ENCODE measurements around the gene NRP2.

Gene NRP2

DNA sequence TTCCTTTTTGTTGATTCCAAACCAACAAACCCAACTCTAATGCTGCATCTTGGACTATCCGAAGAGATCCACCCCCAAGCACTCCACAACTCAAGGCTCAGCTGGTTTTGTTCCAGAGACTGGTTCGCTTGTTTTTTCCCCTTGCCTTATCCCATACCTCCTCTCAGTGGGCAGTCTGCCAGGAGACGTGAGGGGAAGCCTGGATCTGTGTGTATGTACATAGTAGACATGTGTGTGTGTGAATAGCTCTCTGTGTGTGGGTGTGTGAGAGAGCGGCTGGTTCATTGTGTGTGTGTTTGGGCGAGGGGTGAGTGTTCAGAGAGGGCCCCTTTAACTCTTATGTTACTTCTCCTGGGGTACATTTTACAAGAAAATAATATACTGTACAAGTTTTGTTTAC lies 94.4 kb downstream of the NRP2 start:
- Histone ChIP-seq H3K27ac (ENCODE audit: low read depth, low read length) (no peak overlapping the region), H3K27me3 (ENCODE audit: insufficient read depth, low read length) (peaks cover 20% of the 10 kb centered on the region), H3K36me3 (ENCODE audit: insufficient read depth, low read length) (no peaks in the 10 kb centered on the region), H2AFZ (ENCODE audit: low read length, unreplicated experiment) (no peak overlapping the region), H3K79me2 (ENCODE audit: control insufficient read depth, insufficient read depth, low read length, unreplicated experiment) (no peaks in the 10 kb centered on the region), H3K4me1 (ENCODE audit: control insufficient read depth, insufficient read depth, low read length, unreplicated experiment) (no peaks in the 10 kb centered on the region), H3K4me3 (ENCODE audit: low read depth, low read length) (no peak overlapping the region)

DNA sequence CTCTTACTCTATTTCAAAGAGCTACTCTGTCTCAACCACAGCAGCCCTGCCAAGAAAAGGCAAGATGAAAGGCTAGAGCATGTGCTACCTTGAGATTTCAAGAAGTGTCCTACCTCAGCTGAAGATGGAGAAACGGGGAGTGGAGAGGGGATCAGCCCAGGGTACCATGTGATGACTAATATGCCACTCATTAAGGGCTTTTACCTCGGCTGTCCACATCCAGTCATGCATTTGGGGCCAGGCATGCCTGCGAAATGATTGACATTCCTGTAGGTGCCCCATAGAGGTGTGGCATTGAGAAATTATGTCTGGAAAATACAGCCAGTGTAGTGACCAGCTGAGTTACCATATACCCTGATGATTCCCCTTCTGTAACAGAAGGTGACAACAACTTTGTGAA lies 96.1 kb downstream of the NRP2 start:
- H3K36me3 ChIP-seq (ENCODE audit: insufficient read depth, low read length) = no peaks in the 10 kb centered on the region
- H3K27ac ChIP-seq (ENCODE audit: low read depth, low read length) = no peak overlapping the region
- H3K4me3 ChIP-seq (ENCODE audit: low read depth, low read length) = no peak overlapping the region
- H3K27me3 ChIP-seq (ENCODE audit: insufficient read depth, low read length) = peaks cover 14% of the 10 kb centered on the region
- no peak overlapping the region for H2AFZ ChIP-seq (ENCODE audit: low read length, unreplicated experiment)
- no peaks in the 10 kb centered on the region for H3K79me2 ChIP-seq (ENCODE audit: control insufficient read depth, insufficient read depth, low read length, unreplicated experiment)
- no peaks in the 10 kb centered on the region for H3K4me1 ChIP-seq (ENCODE audit: control insufficient read depth, insufficient read depth, low read length, unreplicated experiment)

DNA sequence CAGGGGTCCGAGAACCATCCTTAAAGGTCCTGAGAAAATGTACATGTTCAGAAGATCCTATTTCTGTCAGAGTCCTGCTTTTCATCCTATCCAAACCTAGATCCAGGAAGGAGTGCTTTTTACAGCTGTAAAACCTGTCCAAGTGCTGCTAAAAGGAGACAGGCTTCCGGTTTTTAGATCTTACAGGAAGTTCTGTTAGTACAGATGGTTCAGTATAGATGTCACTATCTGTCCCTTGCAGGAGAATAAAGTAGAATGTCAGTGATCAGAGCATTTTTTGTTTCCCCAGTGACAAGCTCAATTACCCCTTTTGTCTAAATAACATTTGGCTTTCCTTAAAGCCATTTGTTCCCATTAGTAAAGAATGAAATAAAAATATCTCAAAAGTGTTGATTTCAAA lies 98.3 kb downstream of the NRP2 start:
- no peaks in the 10 kb centered on the region for H3K79me2 ChIP-seq (ENCODE audit: control insufficient read depth, insufficient read depth, low read length, unreplicated experiment)
- H3K27me3 ChIP-seq (ENCODE audit: insufficient read depth, low read length) = peaks cover 16% of the 10 kb centered on the region
- no peak overlapping the region for H2AFZ ChIP-seq (ENCODE audit: low read length, unreplicated experiment)
- H3K27ac ChIP-seq (ENCODE audit: low read depth, low read length) = no peak overlapping the region
- no peaks in the 10 kb centered on the region for H3K36me3 ChIP-seq (ENCODE audit: insufficient read depth, low read length)
- H3K4me3 ChIP-seq (ENCODE audit: low read depth, low read length) = no peak overlapping the region
- no peaks in the 10 kb centered on the region for H3K4me1 ChIP-seq (ENCODE audit: control insufficient read depth, insufficient read depth, low read length, unreplicated experiment)

DNA sequence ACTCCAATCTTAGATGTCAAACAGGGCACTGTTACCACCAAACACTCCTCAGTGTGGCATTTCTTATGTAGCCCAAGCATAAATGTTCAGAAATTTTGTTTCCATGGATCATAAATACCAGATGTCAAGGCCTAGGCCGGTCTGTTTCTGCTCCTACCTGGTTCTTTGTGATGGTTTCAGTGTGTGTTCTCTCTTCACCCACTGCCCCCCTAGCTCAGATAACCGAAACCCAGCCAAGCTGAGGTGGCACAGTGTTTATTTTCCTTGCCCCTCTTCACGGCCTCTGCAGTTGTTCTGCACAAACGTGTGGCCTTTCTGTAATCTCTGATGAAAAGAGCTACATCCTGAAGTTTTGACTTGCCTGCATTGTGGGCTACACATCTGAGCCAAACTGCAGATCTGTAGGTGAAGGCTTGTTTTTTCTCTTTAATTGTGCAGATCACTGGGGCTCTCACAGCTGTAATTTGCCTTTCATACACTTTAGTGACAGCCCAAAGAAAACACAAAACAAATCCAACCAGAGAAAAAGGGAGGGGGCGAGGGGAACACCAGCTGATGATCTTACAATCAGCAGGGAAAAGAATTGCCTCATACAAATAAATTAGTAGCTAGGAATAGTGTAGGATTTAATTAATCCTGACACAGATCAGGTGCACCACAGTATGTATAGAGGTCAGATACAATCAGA lies 99.1 kb downstream of the NRP2 start:
- Histone ChIP-seq H3K36me3 (ENCODE audit: insufficient read depth, low read length) (no peaks in the 10 kb centered on the region), H3K27me3 (ENCODE audit: insufficient read depth, low read length) (peaks cover 24% of the 10 kb centered on the region), H2AFZ (ENCODE audit: low read length, unreplicated experiment) (no peak overlapping the region), H3K79me2 (ENCODE audit: control insufficient read depth, insufficient read depth, low read length, unreplicated experiment) (no peaks in the 10 kb centered on the region), H3K4me1 (ENCODE audit: control insufficient read depth, insufficient read depth, low read length, unreplicated experiment) (no peaks in the 10 kb centered on the region), H3K4me3 (ENCODE audit: low read depth, low read length) (no peak overlapping the region), H3K27ac (ENCODE audit: low read depth, low read length) (no peak overlapping the region)

DNA sequence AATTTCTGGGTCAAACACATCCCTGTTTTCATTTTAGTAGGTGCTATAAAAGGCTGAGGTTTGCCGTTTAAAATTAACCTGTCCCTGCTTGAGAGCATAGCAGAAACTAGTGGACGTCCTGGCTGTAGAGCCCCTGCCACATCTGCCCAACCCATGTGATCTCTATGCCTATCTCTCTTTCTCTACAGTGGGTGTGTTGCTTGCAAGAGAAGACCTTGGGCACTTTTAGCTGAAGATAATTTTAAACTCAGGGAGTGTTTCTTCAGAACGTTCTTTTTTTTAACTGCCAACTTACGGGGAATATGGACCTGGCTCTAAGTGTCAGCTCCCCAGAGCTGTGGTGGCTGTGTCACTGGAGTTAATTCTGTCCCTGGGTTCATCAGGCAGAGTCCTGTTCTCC lies 100.6 kb downstream of the NRP2 start:
- Histone ChIP-seq H3K4me3 (ENCODE audit: low read depth, low read length) (no peak overlapping the region), H3K79me2 (ENCODE audit: control insufficient read depth, insufficient read depth, low read length, unreplicated experiment) (no peaks in the 10 kb centered on the region), H2AFZ (ENCODE audit: low read length, unreplicated experiment) (no peak overlapping the region), H3K27me3 (ENCODE audit: insufficient read depth, low read length) (peaks cover 39% of the 10 kb centered on the region), H3K27ac (ENCODE audit: low read depth, low read length) (no peak overlapping the region), H3K36me3 (ENCODE audit: insufficient read depth, low read length) (no peaks in the 10 kb centered on the region), H3K4me1 (ENCODE audit: control insufficient read depth, insufficient read depth, low read length, unreplicated experiment) (no peaks in the 10 kb centered on the region)

DNA sequence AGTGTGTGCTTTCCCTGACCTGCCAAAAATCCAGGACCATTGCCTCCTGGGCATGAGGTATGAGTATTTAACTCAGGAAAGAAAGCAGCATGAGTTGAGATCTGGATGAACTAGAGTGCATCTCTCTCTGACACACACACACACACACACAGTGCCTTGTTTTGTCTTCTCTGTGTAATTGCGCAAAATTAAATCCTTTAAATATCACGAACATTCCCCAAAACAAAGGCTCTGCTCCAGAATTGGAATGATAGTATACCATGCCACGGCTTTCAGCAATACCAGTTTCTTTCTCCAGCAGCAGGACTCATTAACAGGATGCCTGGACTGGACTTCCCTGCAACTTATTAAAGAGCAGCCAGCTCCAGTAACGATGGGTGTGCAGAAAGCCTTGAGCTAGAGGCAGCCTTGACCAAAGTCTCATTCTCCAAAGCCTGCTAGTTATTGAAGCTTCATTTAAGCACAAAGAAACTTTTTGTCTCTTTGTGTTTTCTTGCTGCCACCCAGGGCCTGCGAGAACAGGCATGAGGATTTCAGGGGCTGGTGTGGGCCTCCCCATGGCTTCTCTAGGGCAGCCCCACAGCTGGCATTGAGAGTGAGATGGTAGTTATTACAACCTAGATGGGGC lies 101.7 kb downstream of the NRP2 start:
- H3K4me3 ChIP-seq (ENCODE audit: low read depth, low read length) = no peak overlapping the region
- no peaks in the 10 kb centered on the region for H3K4me1 ChIP-seq (ENCODE audit: control insufficient read depth, insufficient read depth, low read length, unreplicated experiment)
- no peaks in the 10 kb centered on the region for H3K36me3 ChIP-seq (ENCODE audit: insufficient read depth, low read length)
- no peaks in the 10 kb centered on the region for H3K79me2 ChIP-seq (ENCODE audit: control insufficient read depth, insufficient read depth, low read length, unreplicated experiment)
- H3K27me3 ChIP-seq (ENCODE audit: insufficient read depth, low read length) = peaks cover 50% of the 10 kb centered on the region
- no peak overlapping the region for H3K27ac ChIP-seq (ENCODE audit: low read depth, low read length)
- H2AFZ ChIP-seq (ENCODE audit: low read length, unreplicated experiment) = no peak overlapping the region

DNA sequence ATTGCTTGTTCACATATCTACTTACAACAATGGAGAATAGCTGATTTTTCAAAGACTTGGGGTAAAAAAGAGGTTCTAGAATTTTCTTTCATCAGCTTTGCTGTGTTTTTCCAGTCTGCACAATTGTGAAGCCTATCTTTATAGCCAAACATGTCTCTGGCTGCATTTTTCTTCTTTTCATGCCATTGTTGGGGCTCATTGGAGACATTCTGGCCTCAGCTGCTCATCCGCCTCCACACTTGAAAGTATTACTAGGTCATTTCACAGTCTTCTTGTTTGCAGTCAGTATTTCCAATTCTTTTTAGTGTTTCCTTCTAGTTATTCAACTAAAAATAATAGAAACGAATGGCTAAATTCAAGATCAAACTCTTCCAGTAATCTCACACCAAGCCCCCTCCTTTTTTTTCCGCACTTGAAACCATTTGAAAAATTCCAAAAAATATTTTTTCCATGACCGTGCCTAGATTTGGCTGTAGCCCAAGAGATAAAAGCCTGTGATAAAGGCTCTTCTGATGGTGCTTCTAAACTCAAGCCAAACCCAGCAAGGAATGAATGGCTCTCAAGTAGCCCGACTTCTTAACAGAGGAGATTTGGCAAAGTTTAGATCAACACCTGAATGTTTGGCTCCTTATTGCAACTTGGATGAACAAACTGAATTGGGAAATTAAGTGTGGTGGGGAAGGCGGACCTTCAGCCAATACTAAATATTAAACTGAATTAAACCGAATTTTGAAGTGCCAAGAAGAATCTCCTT lies 103.4 kb downstream of the NRP2 start:
- no peak overlapping the region for H3K4me3 ChIP-seq (ENCODE audit: low read depth, low read length)
- H3K27ac ChIP-seq (ENCODE audit: low read depth, low read length) = no peak overlapping the region
- no peak overlapping the region for H2AFZ ChIP-seq (ENCODE audit: low read length, unreplicated experiment)
- H3K79me2 ChIP-seq (ENCODE audit: control insufficient read depth, insufficient read depth, low read length, unreplicated experiment) = no peaks in the 10 kb centered on the region
- no peaks in the 10 kb centered on the region for H3K4me1 ChIP-seq (ENCODE audit: control insufficient read depth, insufficient read depth, low read length, unreplicated experiment)
- H3K27me3 ChIP-seq (ENCODE audit: insufficient read depth, low read length) = peaks cover 66% of the 10 kb centered on the region
- no peaks in the 10 kb centered on the region for H3K36me3 ChIP-seq (ENCODE audit: insufficient read depth, low read length)

DNA sequence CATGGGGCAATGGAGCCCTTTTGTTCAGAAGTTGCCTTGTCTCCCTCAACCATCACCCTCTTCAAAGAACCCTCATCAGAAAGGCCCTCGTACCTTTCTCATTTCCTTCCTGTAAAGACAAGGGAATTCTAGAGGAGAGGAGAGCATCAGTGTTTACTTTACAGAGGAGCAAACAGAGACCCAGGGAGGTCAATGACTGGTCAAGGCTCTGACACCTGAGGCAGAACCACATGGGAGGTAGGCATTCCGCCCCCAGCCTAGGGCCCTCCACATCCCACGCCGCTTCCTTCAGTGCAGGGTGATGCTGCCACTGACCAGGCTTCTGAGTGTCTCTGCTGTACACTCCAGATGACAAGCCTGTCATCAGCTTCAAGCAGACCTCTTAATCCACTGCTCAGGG lies 104.7 kb downstream of the NRP2 start:
- Histone ChIP-seq H3K27me3 (ENCODE audit: insufficient read depth, low read length) (peaks cover 79% of the 10 kb centered on the region), H3K36me3 (ENCODE audit: insufficient read depth, low read length) (no peaks in the 10 kb centered on the region), H3K27ac (ENCODE audit: low read depth, low read length) (no peak overlapping the region), H3K79me2 (ENCODE audit: control insufficient read depth, insufficient read depth, low read length, unreplicated experiment) (no peaks in the 10 kb centered on the region), H3K4me1 (ENCODE audit: control insufficient read depth, insufficient read depth, low read length, unreplicated experiment) (no peaks in the 10 kb centered on the region), H2AFZ (ENCODE audit: low read length, unreplicated experiment) (no peak overlapping the region), H3K4me3 (ENCODE audit: low read depth, low read length) (no peak overlapping the region)

DNA sequence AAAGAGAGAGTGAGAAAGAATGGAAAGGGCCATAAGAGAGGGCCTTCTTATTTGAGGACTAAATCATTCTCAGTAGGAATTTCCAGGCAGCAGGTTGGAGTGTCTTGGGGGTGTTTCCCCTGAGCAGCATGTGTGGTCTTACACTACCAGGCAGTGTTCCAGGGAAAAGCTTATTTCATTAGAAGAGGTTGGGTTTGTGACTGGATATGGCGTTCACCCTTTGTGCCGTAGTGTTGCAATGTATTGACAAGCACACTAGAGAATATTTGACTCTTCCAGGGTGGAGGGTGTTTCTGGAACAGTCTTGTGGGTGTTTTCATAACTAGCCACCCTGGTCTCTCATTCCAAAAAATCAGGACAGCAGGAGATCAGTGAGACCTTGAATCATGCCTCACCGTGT lies 105.5 kb downstream of the NRP2 start:
- H3K27ac ChIP-seq (ENCODE audit: low read depth, low read length) = no peak overlapping the region
- no peak overlapping the region for H2AFZ ChIP-seq (ENCODE audit: low read length, unreplicated experiment)
- no peaks in the 10 kb centered on the region for H3K36me3 ChIP-seq (ENCODE audit: insufficient read depth, low read length)
- H3K4me1 ChIP-seq (ENCODE audit: control insufficient read depth, insufficient read depth, low read length, unreplicated experiment) = no peaks in the 10 kb centered on the region
- peaks cover 85% of the 10 kb centered on the region for H3K27me3 ChIP-seq (ENCODE audit: insufficient read depth, low read length)
- no peak overlapping the region for H3K4me3 ChIP-seq (ENCODE audit: low read depth, low read length)
- H3K79me2 ChIP-seq (ENCODE audit: control insufficient read depth, insufficient read depth, low read length, unreplicated experiment) = no peaks in the 10 kb centered on the region

DNA sequence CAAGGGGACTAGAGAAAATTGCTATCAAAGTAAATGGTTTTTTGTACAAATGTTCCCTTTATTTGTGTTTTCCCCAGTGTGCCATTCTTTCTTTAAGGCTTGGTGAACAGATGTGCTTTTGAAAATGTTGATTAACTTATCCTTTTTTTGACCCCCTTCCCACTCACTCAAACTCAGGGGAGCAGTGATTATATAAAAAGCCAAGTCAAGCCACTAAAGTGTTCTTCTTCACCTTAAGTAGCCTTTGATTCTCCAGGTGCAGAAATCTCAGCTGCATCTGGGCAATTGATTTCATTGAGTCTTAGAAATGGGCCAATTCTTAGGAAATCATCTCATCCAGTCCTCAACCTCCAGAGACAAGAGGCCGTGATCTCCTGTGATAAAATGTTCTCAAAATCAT lies 107.6 kb downstream of the NRP2 start:
- Histone ChIP-seq H3K27ac (ENCODE audit: low read depth, low read length) (no peak overlapping the region), H3K36me3 (ENCODE audit: insufficient read depth, low read length) (no peaks in the 10 kb centered on the region), H3K79me2 (ENCODE audit: control insufficient read depth, insufficient read depth, low read length, unreplicated experiment) (no peaks in the 10 kb centered on the region), H3K4me3 (ENCODE audit: low read depth, low read length) (no peak overlapping the region), H3K4me1 (ENCODE audit: control insufficient read depth, insufficient read depth, low read length, unreplicated experiment) (no peaks in the 10 kb centered on the region), H3K27me3 (ENCODE audit: insufficient read depth, low read length) (peaks cover 80% of the 10 kb centered on the region), H2AFZ (ENCODE audit: low read length, unreplicated experiment) (no peak overlapping the region)

DNA sequence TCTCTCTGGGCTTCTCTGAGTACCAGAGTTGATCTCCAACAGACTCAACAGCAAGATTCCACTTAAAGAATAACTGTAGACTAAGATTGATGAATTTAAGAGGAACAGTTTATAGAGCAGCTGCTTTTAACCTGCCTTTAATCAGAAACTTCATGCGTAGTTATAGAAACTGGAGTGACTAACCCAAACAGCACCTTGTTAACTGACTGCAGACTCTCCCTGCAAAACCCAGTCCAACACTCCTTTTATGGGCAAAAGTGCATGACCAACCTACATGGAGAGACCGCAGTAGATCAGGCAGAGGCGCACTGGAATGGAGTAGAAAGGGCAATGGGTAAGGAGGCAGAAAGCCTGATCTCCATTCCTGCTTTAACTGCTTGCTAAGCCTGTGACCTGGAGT lies 110.6 kb downstream of the NRP2 start:
- Histone ChIP-seq H3K79me2 (ENCODE audit: control insufficient read depth, insufficient read depth, low read length, unreplicated experiment) (no peaks in the 10 kb centered on the region), H3K4me3 (ENCODE audit: low read depth, low read length) (no peak overlapping the region), H3K27ac (ENCODE audit: low read depth, low read length) (no peak overlapping the region), H3K27me3 (ENCODE audit: insufficient read depth, low read length) (peaks cover 50% of the 10 kb centered on the region), H2AFZ (ENCODE audit: low read length, unreplicated experiment) (no peak overlapping the region), H3K4me1 (ENCODE audit: control insufficient read depth, insufficient read depth, low read length, unreplicated experiment) (no peaks in the 10 kb centered on the region), H3K36me3 (ENCODE audit: insufficient read depth, low read length) (no peaks in the 10 kb centered on the region)
